ENCODE data around the gene BAZ2B.

BAZ2B gene

GRCh38 chr2:159584796-159585195 is 31.6 kb downstream of the BAZ2B start:
- Histone ChIP-seq H3K27ac (ENCODE audit: low read depth, low read length) (no peak overlapping the region), H3K9ac (ENCODE audit: low read depth in 1 of 2, low read length in 2 of 2) (no peak overlapping the region), H3K36me3 (ENCODE audit: control insufficient read depth in 1 of 2, insufficient read depth in 2 of 2, low read length in 2 of 2) (no peaks in the 10 kb centered on the region), H3K4me3 (ENCODE audit: low read depth in 1 of 2, low read length in 2 of 2) (no peak overlapping the region), H3K4me1 (ENCODE audit: control insufficient read depth in 1 of 2, insufficient read depth in 2 of 2, low read length in 2 of 2) (no peaks in the 10 kb centered on the region), H3K27me3 (ENCODE audit: control insufficient read depth in 1 of 2, insufficient read depth in 2 of 2, low read length in 2 of 2) (no peaks in the 10 kb centered on the region), H3K9me3 (ENCODE audit: control insufficient read depth in 1 of 2, low read length in 2 of 2) (no peaks in the 10 kb centered on the region)

- Histone ChIP-seq H3K4me1 (ENCODE audit: control insufficient read depth in 1 of 2, insufficient read depth in 2 of 2, low read length in 2 of 2) (no peaks in the 10 kb centered on the region), H3K27ac (ENCODE audit: low read depth, low read length) (no peak overlapping the region), H3K36me3 (ENCODE audit: control insufficient read depth in 1 of 2, insufficient read depth in 2 of 2, low read length in 2 of 2) (peaks cover 0 to 2% of the 10 kb centered on the region in 2 donors), H3K9ac (ENCODE audit: low read depth in 1 of 2, low read length in 2 of 2) (no peak overlapping the region), H3K9me3 (ENCODE audit: control insufficient read depth in 1 of 2, low read length in 2 of 2) (peaks cover 2 to 8% of the 10 kb centered on the region in 2 donors), H3K27me3 (ENCODE audit: control insufficient read depth in 1 of 2, insufficient read depth in 2 of 2, low read length in 2 of 2) (no peaks in the 10 kb centered on the region), H3K4me3 (ENCODE audit: low read depth in 1 of 2, low read length in 2 of 2) (no peak overlapping the region)
These were observed 42.3 kb downstream of the BAZ2B start for GRCh38 chr2:159573846-159574606.

GRCh38 chr2:159573294-159573693 is 43.1 kb downstream of the BAZ2B start:
- Histone ChIP-seq H3K27ac (ENCODE audit: low read depth, low read length) (no peak overlapping the region), H3K27me3 (ENCODE audit: control insufficient read depth in 1 of 2, insufficient read depth in 2 of 2, low read length in 2 of 2) (no peaks in the 10 kb centered on the region), H3K4me1 (ENCODE audit: control insufficient read depth in 1 of 2, insufficient read depth in 2 of 2, low read length in 2 of 2) (no peaks in the 10 kb centered on the region), H3K9ac (ENCODE audit: low read depth in 1 of 2, low read length in 2 of 2) (no peak overlapping the region), H3K9me3 (ENCODE audit: control insufficient read depth in 1 of 2, low read length in 2 of 2) (peaks cover 2 to 8% of the 10 kb centered on the region in 2 donors), H3K4me3 (ENCODE audit: low read depth in 1 of 2, low read length in 2 of 2) (no peak overlapping the region), H3K36me3 (ENCODE audit: control insufficient read depth in 1 of 2, insufficient read depth in 2 of 2, low read length in 2 of 2) (peaks cover 0 to 2% of the 10 kb centered on the region in 2 donors)

GRCh38 chr2:159572459-159572858 is 43.9 kb downstream of the BAZ2B start:
- no peak overlapping the region for H3K4me3 ChIP-seq (ENCODE audit: low read depth in 1 of 2, low read length in 2 of 2)
- H3K36me3 ChIP-seq (ENCODE audit: control insufficient read depth in 1 of 2, insufficient read depth in 2 of 2, low read length in 2 of 2), result peaks cover under 1 to 2% of the 10 kb centered on the region in 2 donors
- no peaks in the 10 kb centered on the region for H3K4me1 ChIP-seq (ENCODE audit: control insufficient read depth in 1 of 2, insufficient read depth in 2 of 2, low read length in 2 of 2)
- H3K9ac ChIP-seq (ENCODE audit: low read depth in 1 of 2, low read length in 2 of 2), result no peak overlapping the region
- H3K27ac ChIP-seq (ENCODE audit: low read depth, low read length), result no peak overlapping the region
- H3K27me3 ChIP-seq (ENCODE audit: control insufficient read depth in 1 of 2, insufficient read depth in 2 of 2, low read length in 2 of 2), result no peaks in the 10 kb centered on the region
- H3K9me3 ChIP-seq (ENCODE audit: control insufficient read depth in 1 of 2, low read length in 2 of 2), result peaks cover 2 to 8% of the 10 kb centered on the region in 2 donors

GRCh38 chr2:159571540-159572260 is 44.6 kb downstream of the BAZ2B start:
- H3K9ac ChIP-seq (ENCODE audit: low read depth in 1 of 2, low read length in 2 of 2), result no peak overlapping the region

GRCh38 chr2:159564081-159564480 is 52.3 kb downstream of the BAZ2B start:
- no peak overlapping the region for H3K27ac ChIP-seq (ENCODE audit: low read depth, low read length)
- H3K36me3 ChIP-seq (ENCODE audit: control insufficient read depth in 1 of 2, insufficient read depth in 2 of 2, low read length in 2 of 2), result peaks cover 0 to 3% of the 10 kb centered on the region in 2 donors
- no peaks in the 10 kb centered on the region for H3K27me3 ChIP-seq (ENCODE audit: control insufficient read depth in 1 of 2, insufficient read depth in 2 of 2, low read length in 2 of 2)
- H3K9ac ChIP-seq (ENCODE audit: low read depth in 1 of 2, low read length in 2 of 2), result no peak overlapping the region
- H3K9me3 ChIP-seq (ENCODE audit: control insufficient read depth in 1 of 2, low read length in 2 of 2), result no peaks in the 10 kb centered on the region
- H3K4me3 ChIP-seq (ENCODE audit: low read depth in 1 of 2, low read length in 2 of 2), result no peak overlapping the region
- no peaks in the 10 kb centered on the region for H3K4me1 ChIP-seq (ENCODE audit: control insufficient read depth in 1 of 2, insufficient read depth in 2 of 2, low read length in 2 of 2)

More at GRCh38 chr2:159571540-159572260, 44.6 kb downstream of the BAZ2B start:
- H3K4me1 ChIP-seq (ENCODE audit: control insufficient read depth in 1 of 2, insufficient read depth in 2 of 2, low read length in 2 of 2), result no peaks in the 10 kb centered on the region
- no peaks in the 10 kb centered on the region for H3K27me3 ChIP-seq (ENCODE audit: control insufficient read depth in 1 of 2, insufficient read depth in 2 of 2, low read length in 2 of 2)
- no peak overlapping the region for H3K27ac ChIP-seq (ENCODE audit: low read depth, low read length)
- H3K9me3 ChIP-seq (ENCODE audit: control insufficient read depth in 1 of 2, low read length in 2 of 2), result peaks cover 2 to 8% of the 10 kb centered on the region in 2 donors
- no peak overlapping the region for H3K4me3 ChIP-seq (ENCODE audit: low read depth in 1 of 2, low read length in 2 of 2)
- peaks cover 2 to 3% of the 10 kb centered on the region in 2 donors for H3K36me3 ChIP-seq (ENCODE audit: control insufficient read depth in 1 of 2, insufficient read depth in 2 of 2, low read length in 2 of 2)

DNA sequence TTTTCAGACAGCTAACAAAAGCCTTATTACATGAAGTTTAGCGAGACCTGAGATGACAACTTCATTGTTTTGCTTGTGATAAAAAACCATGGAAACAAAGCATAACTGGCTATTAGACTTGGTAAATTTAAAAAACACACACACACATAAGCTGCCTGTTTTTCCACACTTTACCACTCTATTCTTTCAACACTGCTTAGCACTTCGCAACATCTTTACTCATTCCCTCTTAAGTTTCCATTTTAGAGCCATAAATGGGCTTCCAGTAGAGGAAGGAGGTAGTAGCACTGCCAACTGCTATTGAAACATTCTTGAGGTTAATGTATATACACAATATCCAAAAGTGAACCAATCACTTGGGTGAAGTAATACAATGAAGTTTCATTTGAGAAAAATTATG is 54.1 kb downstream of the BAZ2B start:
- Histone ChIP-seq H3K9me3 (ENCODE audit: control insufficient read depth in 1 of 2, low read length in 2 of 2) (no peaks in the 10 kb centered on the region), H3K36me3 (ENCODE audit: control insufficient read depth in 1 of 2, insufficient read depth in 2 of 2, low read length in 2 of 2) (peaks cover 0 to under 1% of the 10 kb centered on the region in 2 donors), H3K4me3 (ENCODE audit: low read depth in 1 of 2, low read length in 2 of 2) (no peak overlapping the region), H3K27me3 (ENCODE audit: control insufficient read depth in 1 of 2, insufficient read depth in 2 of 2, low read length in 2 of 2) (no peaks in the 10 kb centered on the region), H3K27ac (ENCODE audit: low read depth, low read length) (no peak overlapping the region), H3K9ac (ENCODE audit: low read depth in 1 of 2, low read length in 2 of 2) (no peak overlapping the region), H3K4me1 (ENCODE audit: control insufficient read depth in 1 of 2, insufficient read depth in 2 of 2, low read length in 2 of 2) (no peaks in the 10 kb centered on the region)

GRCh38 chr2:159561786-159562185 is 54.6 kb downstream of the BAZ2B start:
- H3K4me3 ChIP-seq (ENCODE audit: low read depth in 1 of 2, low read length in 2 of 2), result no peak overlapping the region
- no peaks in the 10 kb centered on the region for H3K4me1 ChIP-seq (ENCODE audit: control insufficient read depth in 1 of 2, insufficient read depth in 2 of 2, low read length in 2 of 2)
- H3K9me3 ChIP-seq (ENCODE audit: control insufficient read depth in 1 of 2, low read length in 2 of 2), result no peaks in the 10 kb centered on the region
- H3K27ac ChIP-seq (ENCODE audit: low read depth, low read length), result no peak overlapping the region
- H3K27me3 ChIP-seq (ENCODE audit: control insufficient read depth in 1 of 2, insufficient read depth in 2 of 2, low read length in 2 of 2), result no peaks in the 10 kb centered on the region
- H3K9ac ChIP-seq (ENCODE audit: low read depth in 1 of 2, low read length in 2 of 2), result no peak overlapping the region
- no peaks in the 10 kb centered on the region for H3K36me3 ChIP-seq (ENCODE audit: control insufficient read depth in 1 of 2, insufficient read depth in 2 of 2, low read length in 2 of 2)

DNA sequence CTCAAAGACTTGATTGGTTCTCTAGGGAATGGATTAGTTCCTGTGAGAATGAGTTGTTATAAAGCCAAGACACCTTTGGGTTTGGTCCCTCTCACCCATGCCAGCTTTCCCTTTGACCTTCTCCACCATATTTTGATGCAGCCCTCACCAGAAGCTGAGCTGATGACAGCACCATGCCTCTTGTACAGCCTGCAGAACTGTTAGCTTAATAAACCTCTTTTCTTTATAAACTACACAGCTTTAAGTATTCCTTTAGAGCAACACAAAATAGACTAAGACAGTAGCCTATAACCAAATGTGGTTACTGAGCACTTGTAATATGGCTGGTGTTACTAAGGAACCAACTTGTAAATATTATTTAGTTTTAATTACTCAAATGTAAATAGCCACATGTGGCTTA is 55.1 kb downstream of the BAZ2B start:
- H3K4me1 ChIP-seq (ENCODE audit: control insufficient read depth in 1 of 2, insufficient read depth in 2 of 2, low read length in 2 of 2), result no peaks in the 10 kb centered on the region
- no peaks in the 10 kb centered on the region for H3K9me3 ChIP-seq (ENCODE audit: control insufficient read depth in 1 of 2, low read length in 2 of 2)
- no peak overlapping the region for H3K9ac ChIP-seq (ENCODE audit: low read depth in 1 of 2, low read length in 2 of 2)
- H3K27ac ChIP-seq (ENCODE audit: low read depth, low read length), result no peak overlapping the region
- H3K4me3 ChIP-seq (ENCODE audit: low read depth in 1 of 2, low read length in 2 of 2), result no peak overlapping the region
- H3K36me3 ChIP-seq (ENCODE audit: control insufficient read depth in 1 of 2, insufficient read depth in 2 of 2, low read length in 2 of 2), result no peaks in the 10 kb centered on the region
- H3K27me3 ChIP-seq (ENCODE audit: control insufficient read depth in 1 of 2, insufficient read depth in 2 of 2, low read length in 2 of 2), result no peaks in the 10 kb centered on the region

DNA sequence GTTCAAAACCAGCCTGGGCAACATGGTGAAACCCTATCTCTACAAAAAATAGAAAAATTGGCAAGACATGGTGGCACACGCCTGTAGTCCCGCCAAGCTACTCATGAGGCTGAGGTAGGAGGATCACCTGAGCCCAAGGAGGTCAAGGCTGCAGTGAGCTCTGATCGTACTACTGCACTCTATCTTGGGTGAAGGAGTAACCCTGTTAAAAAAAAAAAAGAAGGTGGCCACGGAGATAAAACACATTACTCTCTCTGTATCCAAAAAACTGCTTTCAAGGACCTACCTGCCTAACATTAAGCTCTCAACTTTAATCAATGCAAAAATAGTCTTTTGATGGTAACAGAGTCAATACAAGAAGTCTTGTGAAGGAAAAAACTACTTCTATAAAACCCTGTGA is 57.3 kb downstream of the BAZ2B start:
- Histone ChIP-seq H3K9ac (ENCODE audit: low read depth in 1 of 2, low read length in 2 of 2) (no peak overlapping the region), H3K9me3 (ENCODE audit: control insufficient read depth in 1 of 2, low read length in 2 of 2) (no peaks in the 10 kb centered on the region), H3K36me3 (ENCODE audit: control insufficient read depth in 1 of 2, insufficient read depth in 2 of 2, low read length in 2 of 2) (no peaks in the 10 kb centered on the region), H3K27ac (ENCODE audit: low read depth, low read length) (no peak overlapping the region), H3K4me1 (ENCODE audit: control insufficient read depth in 1 of 2, insufficient read depth in 2 of 2, low read length in 2 of 2) (no peaks in the 10 kb centered on the region), H3K27me3 (ENCODE audit: control insufficient read depth in 1 of 2, insufficient read depth in 2 of 2, low read length in 2 of 2) (no peaks in the 10 kb centered on the region), H3K4me3 (ENCODE audit: low read depth in 1 of 2, low read length in 2 of 2) (no peak overlapping the region)

Data from duodenal mucosa (tissue), 2 donors.